HG03095 (cell line): ENCODE measurements around the gene COMMD2.
A peak's percentile ranks its signal among the peaks of the same experiment; 100 is the strongest.

Experiments
- ATAC-seq: cut with Tn5 transposase; IDR thresholded peaks from one replicate; pipeline ENCODE4 v1.9.1; 2021; ENCODE audit warnings: moderate library complexity; ENCODE audit not compliant: unreplicated experiment

The COMMD2 gene

DNA sequence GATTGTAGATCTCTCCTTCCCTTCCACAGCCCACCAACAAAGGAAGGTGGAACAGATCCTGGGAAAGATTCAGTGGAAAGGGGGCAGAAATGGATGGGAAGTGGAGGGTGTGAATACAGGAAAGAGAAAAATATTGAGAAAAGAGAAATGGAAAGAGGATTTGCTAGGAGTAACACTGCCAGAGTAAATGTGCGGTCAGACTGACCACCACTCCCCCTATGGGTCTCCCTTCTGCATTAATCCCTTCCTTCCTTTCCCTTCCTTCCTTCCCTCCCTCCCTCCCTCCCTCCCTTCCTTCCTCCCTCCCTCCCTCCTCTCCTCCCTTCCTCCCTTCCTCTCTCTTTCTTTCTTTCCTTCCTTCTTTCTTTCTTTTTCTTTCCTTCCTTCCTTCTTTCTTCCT, 12.0 kb upstream of the COMMD2 start:
- no peak for ATAC-seq

DNA sequence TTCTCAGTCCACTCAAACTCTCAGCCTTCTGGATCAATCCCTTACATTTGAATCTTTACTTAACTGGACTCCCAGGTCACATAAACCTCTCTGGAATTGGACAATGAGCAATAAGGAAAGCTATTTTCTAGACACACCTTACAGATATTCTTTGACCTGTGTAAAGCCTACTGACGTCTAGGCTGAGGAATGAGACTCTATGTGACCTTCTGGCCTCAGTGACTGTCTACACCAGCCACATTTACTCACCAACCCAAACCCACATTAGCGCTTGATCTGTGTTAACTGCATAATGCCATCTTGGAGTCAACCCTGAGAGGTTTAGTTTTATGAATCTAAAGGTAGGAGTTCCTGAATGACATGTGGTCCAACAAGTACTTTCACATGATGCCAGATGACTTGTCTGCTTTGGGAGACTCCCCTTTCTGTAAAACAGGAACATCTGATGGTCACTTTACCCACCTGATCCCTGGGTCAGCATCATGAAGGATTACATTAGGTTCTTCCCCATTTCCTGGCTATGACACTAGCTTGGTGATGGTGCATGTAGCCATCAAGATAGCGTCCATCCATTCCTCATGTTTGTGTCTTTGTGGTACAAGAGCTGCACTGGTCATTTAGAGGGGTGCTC, 11.4 kb upstream of the COMMD2 start:
- ATAC-seq: no peak

DNA sequence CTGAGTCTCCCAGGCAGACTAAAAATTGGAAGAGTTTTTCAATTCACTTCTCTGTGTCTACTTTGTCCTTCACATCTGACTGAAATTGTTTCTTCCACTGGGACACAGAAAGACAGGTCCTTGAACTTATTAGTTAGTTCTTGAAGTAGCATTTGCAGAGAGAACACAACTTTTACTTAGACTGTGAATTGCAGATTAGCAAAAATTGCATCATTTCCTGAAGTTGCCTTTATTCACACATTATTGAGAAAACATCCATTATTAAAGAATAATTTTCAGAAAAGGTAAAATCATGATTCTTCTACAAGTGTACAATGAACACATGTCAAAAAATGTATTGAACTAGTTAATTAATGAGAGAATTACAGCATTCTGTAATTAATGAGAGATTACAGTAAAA, 1.4 kb upstream of the COMMD2 start:
- no peak for ATAC-seq

DNA sequence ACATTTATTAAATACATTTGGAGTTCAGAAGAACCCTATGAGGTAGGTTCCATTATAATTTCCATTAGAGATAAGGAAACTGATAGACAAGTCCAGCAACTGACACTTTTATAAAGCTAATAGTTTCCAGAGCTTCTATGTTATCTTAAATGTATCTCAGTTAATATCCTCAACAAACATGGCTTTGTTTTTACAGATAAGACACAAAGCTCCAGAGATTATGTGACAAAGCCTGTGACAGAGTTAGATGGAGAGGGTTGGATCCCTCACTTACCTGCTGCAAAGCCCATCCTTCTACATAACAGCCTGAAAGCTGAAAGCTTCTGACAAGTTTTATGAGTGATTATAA, 473 bp upstream of the COMMD2 start:
- no peak for ATAC-seq

DNA sequence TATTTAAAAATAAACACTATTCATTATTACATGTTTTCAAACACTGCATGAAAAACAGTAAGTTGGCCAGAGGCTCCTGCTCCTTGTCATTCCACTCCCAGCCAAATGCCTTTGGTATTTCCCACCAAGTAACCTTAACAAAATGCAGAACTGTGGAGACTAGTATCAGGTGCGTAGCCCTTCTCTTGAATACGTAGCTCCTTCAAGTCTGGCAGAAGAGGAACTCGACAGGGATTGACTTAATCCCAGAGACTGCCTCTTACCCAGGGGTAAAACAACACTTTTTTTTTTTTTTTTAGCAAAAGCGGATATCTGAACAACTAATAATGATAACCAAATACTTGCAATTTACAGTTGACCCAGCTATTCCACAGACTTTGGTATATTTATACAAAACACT, 738 bp downstream of the COMMD2 start:
- no peak for ATAC-seq

DNA sequence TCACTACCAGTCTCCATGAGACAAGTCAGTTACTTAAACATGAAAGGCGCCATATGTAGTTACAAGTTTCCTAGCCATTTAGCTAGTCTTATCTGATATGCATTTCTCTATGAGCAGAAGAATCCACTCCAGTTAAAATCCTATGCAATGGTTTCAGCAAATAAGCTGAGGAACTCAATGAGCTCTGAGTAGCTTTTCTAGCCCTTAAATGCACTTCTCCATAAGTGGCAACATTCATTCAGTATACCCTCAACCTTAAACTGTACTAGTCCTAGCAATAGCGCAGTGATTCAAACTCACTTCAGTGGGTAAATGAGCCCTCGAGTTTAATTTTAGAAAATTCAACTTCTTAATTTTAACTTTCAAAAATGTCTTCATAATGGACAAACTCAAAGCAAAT, 7.7 kb downstream of the COMMD2 start:
- no peak for ATAC-seq

DNA sequence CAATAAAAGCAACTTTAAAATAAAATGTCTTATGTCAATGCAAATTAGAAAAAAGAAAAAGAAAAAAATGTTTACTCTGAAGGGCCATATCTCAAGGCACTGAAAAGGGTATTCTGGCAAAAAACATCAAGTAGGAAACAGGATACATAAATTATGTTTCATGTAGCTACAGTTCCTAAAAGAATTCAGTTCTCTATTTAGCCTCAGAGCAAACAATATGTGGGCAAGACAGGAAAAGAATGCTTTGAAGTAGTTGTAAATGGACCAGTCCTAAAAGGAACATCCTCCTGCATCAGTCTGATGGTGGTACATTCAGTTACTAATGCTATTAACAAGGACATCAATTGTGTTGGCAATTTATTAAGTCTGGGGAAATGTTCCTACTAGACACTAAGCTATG, 8.1 kb downstream of the COMMD2 start:
- ATAC-seq: no peak

DNA sequence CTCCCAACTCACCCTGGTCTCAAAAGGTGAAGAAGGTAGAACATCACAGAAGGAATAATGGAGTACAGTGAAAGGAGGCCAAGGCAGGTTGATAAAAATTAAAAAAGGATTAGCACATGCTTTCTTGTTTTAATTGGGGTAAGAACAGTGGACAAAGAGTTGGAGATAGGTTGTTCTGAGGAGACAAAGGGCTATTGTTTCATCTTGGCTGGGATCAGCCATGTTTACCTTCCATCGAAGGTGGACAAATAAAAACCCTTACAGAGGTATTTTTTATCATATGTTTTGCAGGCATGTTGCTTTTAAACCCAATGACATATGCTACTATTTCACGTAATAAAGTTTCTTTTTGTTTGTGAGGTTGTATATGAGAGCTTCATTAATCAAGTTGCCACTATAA, 12.9 kb downstream of the COMMD2 start:
- no peak for ATAC-seq

DNA sequence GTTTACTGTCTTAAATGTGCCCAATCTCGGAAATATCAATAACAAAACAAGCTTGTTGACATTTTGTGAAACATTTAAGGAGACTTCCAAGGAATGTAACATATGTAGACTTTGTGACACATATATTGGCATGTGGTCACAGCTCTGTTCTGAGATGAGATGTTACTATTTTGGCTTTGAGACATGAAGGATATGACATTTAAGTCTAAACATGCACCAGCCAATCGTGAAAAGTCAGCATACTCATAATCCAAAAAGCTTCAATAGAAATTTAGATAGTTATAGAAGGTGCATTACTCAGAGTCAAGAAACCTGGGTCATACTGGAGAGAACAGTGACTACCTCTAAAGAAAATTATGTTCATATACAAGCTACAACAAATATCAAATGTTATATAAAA, 13.4 kb downstream of the COMMD2 start:
- ATAC-seq: no peak

DNA sequence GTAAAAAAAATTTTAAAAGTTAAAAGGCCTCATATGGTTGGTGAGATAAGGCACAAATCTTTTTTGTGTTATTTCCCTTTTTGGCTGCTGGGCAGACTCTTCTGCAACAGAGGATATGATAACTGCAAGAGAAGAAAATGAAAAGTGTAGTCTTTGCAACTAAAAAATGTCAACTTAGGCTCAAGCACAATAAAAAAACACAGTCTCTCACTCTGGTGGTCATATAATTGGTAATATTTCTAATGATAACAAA, 15.4 kb downstream of the COMMD2 start:
- ATAC-seq: no peak

DNA sequence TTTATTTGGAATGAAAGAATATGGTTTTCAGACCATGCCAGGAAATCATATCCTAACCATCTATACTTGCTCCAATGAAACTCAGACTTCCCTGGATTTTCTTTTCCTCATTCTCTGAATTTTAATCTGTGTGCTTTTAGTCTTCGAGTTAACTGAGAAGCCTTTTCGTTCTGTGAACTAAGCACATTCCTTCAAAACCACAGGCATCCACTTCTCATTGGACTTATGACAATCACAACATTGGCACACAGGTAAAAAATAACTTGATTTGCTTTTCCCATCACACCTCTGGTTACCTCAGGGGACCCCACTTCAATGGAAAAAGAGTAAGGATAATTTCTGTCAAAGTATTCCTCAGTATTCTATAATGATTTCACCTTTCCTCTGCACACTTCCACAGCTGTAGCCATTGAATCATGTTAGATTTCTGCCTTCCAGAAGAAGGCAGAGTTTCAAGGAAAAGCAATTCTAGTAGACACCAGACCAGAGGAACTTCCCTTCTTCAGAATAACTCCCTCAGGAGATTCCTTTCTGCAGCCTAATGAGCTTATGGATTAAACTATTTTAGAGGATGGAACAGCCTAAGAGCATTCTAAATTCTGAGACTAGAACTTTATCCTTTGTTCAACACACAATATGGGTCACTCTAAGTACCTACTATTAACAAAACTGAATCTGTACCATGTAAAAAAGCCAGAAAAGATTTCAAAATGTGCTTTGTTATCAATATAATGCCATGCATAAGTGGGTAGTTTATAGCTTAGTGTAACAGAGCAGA, 15.9 kb downstream of the COMMD2 start:
- no peak for ATAC-seq

DNA sequence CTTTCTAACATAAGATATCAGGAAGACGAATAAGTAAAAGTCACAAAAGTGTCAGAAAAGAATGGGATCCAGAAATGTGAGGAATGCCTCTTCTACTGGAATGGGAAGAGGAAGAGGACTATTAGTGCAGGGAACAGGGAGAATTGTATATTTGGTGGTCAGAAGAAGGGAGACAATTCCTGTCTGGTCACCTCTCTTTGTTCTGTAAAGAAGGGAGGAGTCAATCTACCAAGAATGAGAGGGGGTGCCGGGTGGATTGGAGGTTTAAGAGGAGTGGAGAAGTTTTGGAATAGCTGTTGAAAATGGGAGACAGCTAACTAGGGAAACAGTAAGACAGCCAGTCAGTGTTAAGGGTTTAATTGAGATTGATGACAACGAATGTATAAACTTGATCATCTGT, 20.1 kb downstream of the COMMD2 start:
- no peak for ATAC-seq

DNA sequence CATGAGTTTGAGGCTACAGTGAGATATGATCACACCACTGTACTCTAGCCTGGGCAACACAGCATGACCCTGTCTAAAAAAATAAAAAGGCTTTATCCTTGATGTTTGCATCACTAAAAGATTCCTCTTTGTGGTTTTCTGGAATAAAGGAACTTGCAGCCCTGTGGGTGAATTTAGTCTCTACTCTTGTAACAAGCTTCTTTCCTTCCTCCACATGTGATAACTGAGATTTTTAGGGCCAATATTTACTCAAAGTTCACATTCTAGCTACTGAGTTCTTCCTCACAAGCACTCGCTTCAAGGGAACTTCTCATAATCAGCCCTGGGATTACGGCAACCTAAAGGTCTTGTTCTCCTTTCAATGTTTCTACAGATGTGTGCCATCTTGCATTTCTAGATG, 24.6 kb downstream of the COMMD2 start:
- no peak for ATAC-seq

DNA sequence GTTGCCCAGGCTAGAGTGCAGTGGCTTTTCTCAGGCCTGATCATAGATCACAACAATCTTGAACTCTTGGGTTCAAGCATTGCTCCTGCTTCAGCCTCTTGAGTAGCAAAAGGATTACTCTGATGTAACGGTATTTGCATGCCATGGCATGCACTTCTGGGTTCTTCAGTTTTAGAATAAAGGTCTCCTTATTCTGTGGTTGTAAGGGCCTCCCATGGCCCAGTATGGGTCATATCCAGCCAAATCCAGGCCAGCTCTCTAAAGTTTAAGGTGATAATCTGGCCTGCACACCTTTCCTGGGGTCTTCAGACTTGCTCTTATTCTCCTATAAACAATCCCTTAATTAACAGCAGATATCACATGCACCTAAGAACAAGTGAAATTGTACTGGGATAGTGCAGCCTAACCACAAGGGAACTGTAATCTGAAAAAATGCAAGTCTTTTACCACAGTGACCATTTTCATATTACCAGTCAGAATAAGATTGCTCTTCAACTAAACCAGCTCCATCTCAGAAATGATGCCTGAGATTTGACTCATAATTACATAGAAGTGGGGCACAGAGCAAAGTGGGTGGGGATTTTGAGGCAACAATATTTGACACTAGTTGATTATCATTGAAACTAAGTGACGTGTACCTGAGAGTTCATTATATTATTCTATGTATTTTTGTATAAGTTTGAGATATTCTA, 25.4 kb downstream of the COMMD2 start:
- peak; percentile 83 for ATAC-seq

DNA sequence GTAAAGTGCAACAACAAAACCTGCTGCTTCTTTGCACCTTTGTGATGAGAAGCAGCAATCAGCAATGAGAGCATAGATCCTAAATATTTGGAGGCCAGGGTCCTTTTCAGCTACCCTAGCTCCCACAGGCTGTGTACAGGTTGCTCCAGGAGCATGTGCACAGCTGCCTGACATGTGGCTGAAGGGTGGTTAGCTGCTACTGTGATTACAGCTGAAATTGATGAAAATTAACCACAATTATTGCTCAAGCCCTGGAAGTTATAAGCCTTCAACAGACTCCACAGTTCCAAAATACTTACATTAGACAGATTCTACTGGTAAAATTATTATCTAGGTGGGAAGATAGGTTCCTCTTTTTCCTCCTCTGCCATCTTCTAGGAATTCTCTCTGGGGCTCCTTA, 28.5 kb downstream of the COMMD2 start:
- no peak for ATAC-seq

DNA sequence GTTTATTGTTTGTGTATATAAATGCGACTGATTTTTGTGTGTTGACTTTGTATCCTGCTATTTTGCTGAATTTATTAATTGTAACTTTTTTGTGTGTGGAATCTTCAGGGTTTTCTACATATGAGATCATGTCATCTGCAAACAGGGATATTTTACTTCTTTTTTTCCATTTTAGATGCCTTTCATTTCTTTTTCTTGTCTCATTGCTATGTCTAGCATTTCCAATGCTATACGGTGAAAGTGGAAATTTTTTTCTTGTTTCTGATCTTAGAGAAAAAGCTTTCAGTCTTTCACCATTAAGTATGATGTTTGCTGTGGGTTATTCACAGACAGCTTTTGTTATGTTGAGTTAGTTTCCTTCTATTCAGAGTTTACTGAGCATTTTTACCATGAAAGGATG, 31.4 kb downstream of the COMMD2 start:
- ATAC-seq: no peak

DNA sequence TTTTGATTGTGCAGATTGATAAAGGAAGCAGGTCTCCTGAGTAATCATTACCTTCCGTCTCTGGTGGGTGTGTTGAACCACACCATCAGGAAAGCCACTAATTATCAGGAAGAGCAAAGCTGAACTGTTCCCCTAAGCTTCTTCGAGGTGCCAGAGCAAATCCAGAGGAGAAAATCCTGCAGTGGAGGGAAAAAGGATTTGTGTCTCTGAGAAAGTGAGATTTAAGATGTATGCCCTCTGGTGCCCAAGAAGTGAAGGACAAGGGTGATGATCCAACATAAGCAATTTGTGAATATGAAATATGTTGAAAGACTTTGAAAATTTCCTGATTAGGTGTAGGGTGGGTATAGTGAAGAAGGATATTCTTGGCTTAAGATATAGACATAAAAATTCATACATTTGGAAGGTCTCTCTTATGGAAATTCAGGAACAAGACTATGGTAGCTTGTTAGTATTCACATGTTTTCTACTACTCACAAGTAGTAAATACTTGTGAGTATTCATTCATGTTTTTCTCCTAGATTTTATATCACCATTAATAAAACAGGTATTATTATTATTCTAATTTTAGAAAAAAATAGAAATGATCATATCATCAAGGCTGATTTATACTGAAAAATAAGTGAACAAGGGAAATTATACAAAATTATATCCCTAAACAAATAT, 34.8 kb downstream of the COMMD2 start:
- ATAC-seq: no peak

DNA sequence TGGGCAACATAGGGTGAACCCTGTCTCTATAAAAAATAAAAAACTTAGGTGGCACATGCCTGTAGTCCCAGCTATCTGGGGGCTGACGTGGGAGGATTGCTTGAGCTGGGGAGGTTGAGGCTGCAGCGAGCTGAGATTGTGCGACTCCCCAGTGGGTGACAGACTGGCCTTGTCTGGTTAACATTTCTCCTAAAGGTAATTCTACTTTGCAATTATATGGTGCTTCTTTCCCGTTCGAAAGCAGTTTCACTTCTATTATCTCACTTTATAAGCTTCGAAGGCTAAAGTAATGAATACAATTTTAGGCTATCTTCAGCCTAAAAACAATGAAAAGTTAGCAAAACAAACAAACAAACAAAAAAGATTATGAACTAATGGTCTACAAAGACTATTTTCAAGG, 35.3 kb downstream of the COMMD2 start:
- no peak for ATAC-seq

DNA sequence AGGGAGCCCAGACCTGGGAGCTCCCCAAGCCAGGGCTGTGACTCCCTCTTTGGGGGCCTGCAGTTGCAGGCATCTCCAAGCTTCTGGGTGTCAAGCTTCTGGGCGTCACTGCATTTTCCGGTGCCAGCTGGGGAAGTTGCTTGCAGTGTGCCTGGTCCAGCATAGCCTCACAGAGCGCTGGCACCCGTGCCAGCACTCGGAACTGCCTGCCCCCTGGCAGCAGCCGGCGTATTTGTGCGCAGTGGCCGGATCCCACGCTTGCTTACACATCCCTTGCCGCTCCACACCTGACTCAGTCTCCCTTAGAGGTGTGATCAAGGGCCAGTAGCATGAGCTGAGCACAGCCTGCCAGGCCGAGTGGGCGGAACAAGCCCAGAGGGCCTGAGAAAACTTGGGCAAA, 37.0 kb downstream of the COMMD2 start:
- no peak for ATAC-seq

DNA sequence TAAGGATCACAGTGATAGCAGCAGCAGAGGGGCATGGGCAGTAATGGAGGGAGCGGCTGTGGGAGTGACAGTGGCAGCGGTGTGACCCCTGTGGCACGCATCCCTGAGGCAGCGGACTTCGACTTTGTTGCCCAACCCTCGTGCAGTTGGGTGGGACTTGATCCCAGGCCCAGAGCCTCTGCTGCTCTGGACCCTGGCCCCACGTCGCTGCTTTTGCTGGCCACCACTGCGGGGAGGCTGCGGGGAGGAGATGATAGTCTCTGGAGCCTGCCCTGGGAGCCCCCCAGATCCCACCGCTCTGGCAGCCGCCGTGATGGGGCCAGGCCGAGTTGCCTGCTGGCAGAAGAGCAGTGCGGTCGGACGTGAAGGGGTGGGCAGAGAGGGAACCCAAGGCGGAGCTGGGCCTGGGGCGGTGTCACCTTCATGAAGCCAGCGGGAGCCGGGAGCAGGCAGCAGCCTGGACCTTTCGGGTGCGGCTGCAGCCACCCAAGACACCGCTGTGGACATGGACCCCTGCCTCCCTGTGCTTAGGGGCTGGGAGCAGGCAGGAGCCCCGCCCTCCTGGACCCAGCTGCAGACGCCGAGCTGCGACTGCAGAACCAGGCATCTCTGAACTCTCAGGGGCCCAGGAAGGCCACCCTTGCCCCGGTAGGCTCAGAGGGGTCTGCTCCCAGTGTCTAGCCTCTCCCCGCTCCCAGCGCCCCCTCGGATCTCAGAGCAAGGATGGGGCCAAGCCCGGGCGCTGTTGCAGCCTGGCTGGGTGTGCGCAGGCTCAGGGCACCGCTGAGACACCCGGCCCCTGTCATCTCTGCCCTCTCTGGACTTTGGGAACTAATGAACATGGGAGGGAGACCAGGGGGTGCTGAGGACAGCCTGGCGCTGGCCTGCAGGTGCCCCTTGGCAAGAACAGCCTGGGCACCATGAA, 38.3 kb downstream of the COMMD2 start:
- no peak for ATAC-seq

DNA sequence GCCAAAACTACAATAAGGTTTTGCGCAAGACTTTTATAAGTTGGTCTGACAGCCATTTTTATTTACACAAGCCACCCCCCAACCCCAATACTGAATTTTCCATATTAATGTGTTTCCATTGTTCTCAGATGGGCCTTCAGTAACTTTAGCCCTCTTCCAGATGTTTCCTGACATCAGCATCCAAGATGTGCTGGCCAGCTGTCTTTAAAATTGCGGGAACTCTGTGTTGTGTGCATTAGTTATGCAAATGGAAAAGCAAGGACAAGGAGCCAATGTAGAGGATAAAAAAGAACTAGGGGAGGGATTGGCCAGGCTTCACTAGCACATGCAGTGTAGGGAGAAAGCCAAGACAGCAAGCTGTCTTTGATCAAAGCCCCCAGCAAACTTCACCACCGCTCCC, 45.4 kb downstream of the COMMD2 start:
- no peak for ATAC-seq
